Thoracic aorta (tissue), 2 donors: ENCODE data around the gene TNRC6C. TPM values are rescaled to one million over a fixed set of nuclear protein-coding genes. Genes with fewer than 3 reads are reported as not detected.

Experiments used
- ATAC-seq: fragments of 150-250 bp; one replicate; pipeline ENCODE4 v1.8.0; 2017; ENCODE audit warnings: low read depth; ENCODE audit not compliant: insufficient number of reproducible peaks, low FRiP score
- DNase-seq: peaks from one replicate; pipeline ENCODE4 v3.0.0-alpha.2; 2020; ENCODE audit warnings: low spot score
- H3K27ac ChIP-seq, 2 donors: fragments of 200-600 bp; sonication (generic); 1 replicate in 1 of 2; 2 replicates in 1 of 2; pipeline ENCODE4 v1.5.1; 2016; ENCODE audit warnings: mild to moderate bottlenecking in 2 of 2, moderate library complexity in 2 of 2
- H3K27me3 ChIP-seq: fragments of 200-600 bp; sonication (generic); replicated peaks from 2 replicates; pipeline ENCODE4 v1.6.0; 2016; ENCODE audit warnings: mild to moderate bottlenecking; ENCODE audit not compliant: insufficient read depth
- H3K36me3 ChIP-seq: fragments of 200-600 bp; sonication (generic); one replicate; pipeline ENCODE4 v1.5.1; 2016
- H3K4me1 ChIP-seq, 2 donors: fragments of 200-600 bp; sonication (generic); 1 replicate in 1 of 2; 2 replicates in 1 of 2; pipeline versions ENCODE4 v1.5.1 to v1.6.0; 2016; ENCODE audit warnings: low read depth in 2 of 2, mild to moderate bottlenecking in 1 of 2; ENCODE audit not compliant: control insufficient read depth in 1 of 2
- H3K4me3 ChIP-seq: fragments of 200-600 bp; sonication (generic); 2 replicates; pipeline ENCODE4 v1.5.1; 2016; ENCODE audit warnings: mild to moderate bottlenecking
- H3K9me3 ChIP-seq: fragments of 200-600 bp; sonication (generic); 2 replicates; pipeline ENCODE4 v1.5.1; 2016
- total RNA-seq, 2 donors: library from RNA; depleted of rRNA; stranded (reverse); fragments of >200 nt; gene quantifications; one replicate each; pipeline versions ENCODE4 v1.1.0 to v1.2.3, GENCODE V29; 2016
- TF ChIP-seq, protein P1 (sequence below): fragments of 200-600 bp; sonication (generic); IDR thresholded peaks from one replicate; pipeline ENCODE4 v1.5.1; 2019; ENCODE audit warnings: antibody characterized with exemption

The TNRC6C gene
- total RNA-seq, 2 donors from 2014 or later, result 27.8 to 41.1 TPM

DNA sequence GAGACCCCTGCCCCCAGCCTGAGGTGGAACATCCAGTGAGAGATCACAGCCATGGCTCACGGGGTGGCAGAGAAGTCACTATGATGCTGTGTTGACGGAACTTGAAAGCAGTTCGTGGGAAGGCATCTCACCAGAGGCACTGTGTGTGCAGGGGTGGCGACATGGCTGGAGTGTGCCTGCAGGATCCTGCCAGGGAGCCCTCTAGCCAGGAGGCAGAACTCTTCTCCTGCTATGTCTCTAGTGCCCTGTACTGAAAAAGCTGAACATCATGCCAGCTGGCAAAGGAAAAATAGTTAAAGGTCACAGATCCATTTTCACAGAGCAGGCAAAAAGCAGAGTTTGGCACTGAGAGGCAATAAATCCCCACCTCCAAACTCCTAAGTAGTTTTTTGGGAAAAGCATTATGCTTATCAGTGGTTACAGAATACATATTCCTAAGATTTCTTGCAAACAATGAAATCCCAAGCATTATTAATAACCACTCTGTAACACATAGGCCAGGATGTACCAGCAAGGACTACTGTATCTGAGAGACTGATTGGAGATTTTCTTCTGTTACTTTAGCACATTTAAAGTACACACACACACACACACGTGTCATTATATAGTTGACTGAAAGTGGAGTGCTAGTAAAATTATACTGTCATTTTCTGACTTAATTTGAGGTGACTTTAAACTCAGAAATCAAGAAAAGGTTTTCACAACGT is 36.8 kb downstream of the TNRC6C start:
- DNase-seq (no peak), ATAC-seq (no peak)
- TF ChIP-seq, protein P1, sequence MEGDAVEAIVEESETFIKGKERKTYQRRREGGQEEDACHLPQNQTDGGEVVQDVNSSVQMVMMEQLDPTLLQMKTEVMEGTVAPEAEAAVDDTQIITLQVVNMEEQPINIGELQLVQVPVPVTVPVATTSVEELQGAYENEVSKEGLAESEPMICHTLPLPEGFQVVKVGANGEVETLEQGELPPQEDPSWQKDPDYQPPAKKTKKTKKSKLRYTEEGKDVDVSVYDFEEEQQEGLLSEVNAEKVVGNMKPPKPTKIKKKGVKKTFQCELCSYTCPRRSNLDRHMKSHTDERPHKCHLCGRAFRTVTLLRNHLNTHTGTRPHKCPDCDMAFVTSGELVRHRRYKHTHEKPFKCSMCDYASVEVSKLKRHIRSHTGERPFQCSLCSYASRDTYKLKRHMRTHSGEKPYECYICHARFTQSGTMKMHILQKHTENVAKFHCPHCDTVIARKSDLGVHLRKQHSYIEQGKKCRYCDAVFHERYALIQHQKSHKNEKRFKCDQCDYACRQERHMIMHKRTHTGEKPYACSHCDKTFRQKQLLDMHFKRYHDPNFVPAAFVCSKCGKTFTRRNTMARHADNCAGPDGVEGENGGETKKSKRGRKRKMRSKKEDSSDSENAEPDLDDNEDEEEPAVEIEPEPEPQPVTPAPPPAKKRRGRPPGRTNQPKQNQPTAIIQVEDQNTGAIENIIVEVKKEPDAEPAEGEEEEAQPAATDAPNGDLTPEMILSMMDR, result no peak
- H3K27ac ChIP-seq, result no peak overlapping the region
- H3K4me3 ChIP-seq, result no peak overlapping the region
- H3K9me3 ChIP-seq, result no peaks in the 10 kb centered on the region
- no peaks in the 10 kb centered on the region for H3K27me3 ChIP-seq
- no peaks in the 10 kb centered on the region for H3K36me3 ChIP-seq
- peaks cover 11 to 49% of the 10 kb centered on the region in 2 donors for H3K4me1 ChIP-seq

DNA sequence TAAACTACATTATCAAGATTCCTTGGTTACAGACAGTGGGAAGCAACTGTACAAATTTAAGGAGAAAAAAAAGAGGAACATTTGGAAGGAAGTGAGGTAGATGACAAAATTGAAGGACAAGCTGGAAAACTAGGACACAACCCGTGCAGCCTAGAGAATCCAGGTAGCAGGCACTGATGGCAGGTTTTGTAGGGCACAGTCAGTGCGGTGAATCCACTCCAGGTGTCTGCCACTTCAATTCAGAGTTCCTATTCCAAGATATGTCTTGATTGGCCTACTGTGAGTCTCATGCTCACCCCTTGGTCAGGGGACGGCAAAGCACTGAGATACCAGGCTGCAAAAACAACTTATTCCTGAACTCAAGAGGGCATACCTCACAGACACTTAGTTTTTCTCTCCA is 37.8 kb downstream of the TNRC6C start:
- no peaks in the 10 kb centered on the region for H3K9me3 ChIP-seq
- H3K27me3 ChIP-seq, result no peaks in the 10 kb centered on the region
- DNase-seq (no peak), ATAC-seq (no peak)
- no peaks in the 10 kb centered on the region for H3K36me3 ChIP-seq
- H3K4me3 ChIP-seq, result no peak overlapping the region
- H3K4me1 ChIP-seq, result peaks cover 13 to 59% of the 10 kb centered on the region in 2 donors
- no peak overlapping the region for H3K27ac ChIP-seq
- TF ChIP-seq, protein P1, result no peak

DNA sequence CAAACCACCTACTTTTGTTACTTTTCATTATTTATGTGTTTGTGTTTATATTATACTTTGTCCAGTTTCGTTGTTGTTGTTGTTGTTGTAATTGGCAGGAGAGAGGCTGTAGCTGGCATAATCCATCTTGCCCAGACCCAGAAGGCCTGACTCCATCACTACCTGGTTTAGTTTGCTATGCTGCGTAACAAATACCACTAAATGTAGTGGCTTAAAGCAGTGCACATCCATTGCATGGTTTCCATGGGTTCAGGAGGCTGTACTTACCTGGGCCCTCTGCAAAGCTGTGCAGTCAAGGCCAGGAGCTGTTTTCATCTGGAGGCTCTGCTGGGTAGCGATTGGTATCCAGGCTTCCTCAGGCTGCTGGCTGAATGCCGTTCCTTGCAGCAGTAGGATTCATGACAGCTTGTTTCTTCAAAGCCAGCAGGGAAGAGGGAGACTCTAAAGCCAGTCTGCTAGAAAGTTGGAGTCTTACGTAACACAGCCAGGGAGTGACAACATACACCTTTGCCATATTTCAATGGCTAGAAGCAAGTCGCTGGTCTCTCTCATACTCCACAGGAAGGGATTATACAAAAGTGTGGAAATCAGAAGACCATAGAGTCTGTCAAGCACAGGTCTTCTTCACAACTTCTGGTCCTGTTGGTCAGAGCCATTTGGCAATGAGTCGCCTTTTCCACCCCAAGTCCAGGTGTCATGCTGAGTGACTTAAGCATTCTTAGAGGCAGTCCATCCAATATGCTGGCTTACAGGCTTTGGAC is 41.1 kb downstream of the TNRC6C start:
- no peaks in the 10 kb centered on the region for H3K9me3 ChIP-seq
- no peak for DNase-seq
- no peak overlapping the region for H3K4me3 ChIP-seq
- no peaks in the 10 kb centered on the region for H3K36me3 ChIP-seq
- no peaks in the 10 kb centered on the region for H3K27me3 ChIP-seq
- TF ChIP-seq, protein P1, result no peak
- ATAC-seq, result no peak
- peak overlapping the region in 1 of 2 donors; percentile 59 for H3K27ac ChIP-seq
- H3K4me1 ChIP-seq, result peaks cover 13 to 58% of the 10 kb centered on the region in 2 donors

DNA sequence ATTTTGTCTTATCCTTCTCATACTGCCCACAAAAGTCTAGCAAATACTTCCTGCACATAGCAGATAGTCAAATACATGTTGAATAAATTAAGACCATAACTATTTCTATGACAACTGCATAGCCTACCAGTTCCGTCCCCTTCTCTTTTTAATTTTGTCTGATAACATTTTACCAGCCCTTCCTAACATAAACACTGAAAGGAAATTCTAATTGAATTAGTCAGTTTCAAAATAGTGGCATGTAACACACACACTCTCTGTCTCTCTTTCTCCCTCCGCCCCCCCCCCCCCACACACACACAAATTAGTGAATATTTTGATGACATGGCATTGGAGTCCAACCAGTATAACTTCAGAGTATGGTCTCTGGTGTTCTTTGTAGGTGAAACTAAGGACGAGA is 41.8 kb downstream of the TNRC6C start:
- TF ChIP-seq, protein P1, result no peak
- ATAC-seq (peak; percentile 70), DNase-seq (no peak)
- H3K4me1 ChIP-seq, result peaks cover 13 to 50% of the 10 kb centered on the region in 2 donors
- H3K4me3 ChIP-seq, result no peak overlapping the region
- H3K36me3 ChIP-seq, result no peaks in the 10 kb centered on the region
- H3K9me3 ChIP-seq, result no peaks in the 10 kb centered on the region
- H3K27me3 ChIP-seq, result no peaks in the 10 kb centered on the region
- H3K27ac ChIP-seq, result peak overlapping the region in 1 of 2 donors; percentile 59

DNA sequence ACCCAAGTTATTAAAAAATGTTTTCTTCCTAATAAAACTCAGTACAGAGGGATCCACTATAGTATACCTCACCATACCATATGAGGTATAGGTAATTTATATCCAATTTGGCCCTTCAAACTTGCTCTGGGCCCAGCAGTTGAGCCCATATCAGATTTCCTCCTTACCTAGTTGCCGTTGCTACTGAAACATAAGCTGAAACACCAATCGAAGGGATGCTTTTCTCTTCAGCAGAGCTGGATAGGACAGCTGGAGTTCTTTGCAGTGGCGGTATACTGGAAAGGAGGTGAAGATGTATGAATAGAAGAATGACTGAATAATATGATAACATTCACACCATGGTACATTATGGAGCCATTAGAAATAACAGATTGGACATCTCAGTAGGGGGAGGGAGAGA is 42.7 kb downstream of the TNRC6C start:
- peak overlapping the region in 1 of 2 donors; percentile 6 for H3K27ac ChIP-seq
- H3K4me1 ChIP-seq, result peaks cover 13 to 42% of the 10 kb centered on the region in 2 donors
- TF ChIP-seq, protein P1, result no peak
- DNase-seq (no peak), ATAC-seq (no peak)
- H3K36me3 ChIP-seq, result no peaks in the 10 kb centered on the region
- no peaks in the 10 kb centered on the region for H3K9me3 ChIP-seq
- no peaks in the 10 kb centered on the region for H3K27me3 ChIP-seq
- no peak overlapping the region for H3K4me3 ChIP-seq
